ENCODE results near the gene DNMT3A.

- TF ChIP-seq CTCF (IDR thresholded peaks at IDR 0.05) (no peak), POLR2A (IDR thresholded peaks at IDR 0.05) (no peak)
Observed at GRCh38 chr2:25250331-25251070, 91.2 kb downstream of the DNMT3A start.

All from testis (tissue), 2 donors.